ENCODE results near the gene INTS4.
"Not testable (repeated sequence)": the region's sequence is repeated elsewhere in the genome, so short reads cannot be mapped to it uniquely, and the experiment has no call there.

Gene INTS4

DNA sequence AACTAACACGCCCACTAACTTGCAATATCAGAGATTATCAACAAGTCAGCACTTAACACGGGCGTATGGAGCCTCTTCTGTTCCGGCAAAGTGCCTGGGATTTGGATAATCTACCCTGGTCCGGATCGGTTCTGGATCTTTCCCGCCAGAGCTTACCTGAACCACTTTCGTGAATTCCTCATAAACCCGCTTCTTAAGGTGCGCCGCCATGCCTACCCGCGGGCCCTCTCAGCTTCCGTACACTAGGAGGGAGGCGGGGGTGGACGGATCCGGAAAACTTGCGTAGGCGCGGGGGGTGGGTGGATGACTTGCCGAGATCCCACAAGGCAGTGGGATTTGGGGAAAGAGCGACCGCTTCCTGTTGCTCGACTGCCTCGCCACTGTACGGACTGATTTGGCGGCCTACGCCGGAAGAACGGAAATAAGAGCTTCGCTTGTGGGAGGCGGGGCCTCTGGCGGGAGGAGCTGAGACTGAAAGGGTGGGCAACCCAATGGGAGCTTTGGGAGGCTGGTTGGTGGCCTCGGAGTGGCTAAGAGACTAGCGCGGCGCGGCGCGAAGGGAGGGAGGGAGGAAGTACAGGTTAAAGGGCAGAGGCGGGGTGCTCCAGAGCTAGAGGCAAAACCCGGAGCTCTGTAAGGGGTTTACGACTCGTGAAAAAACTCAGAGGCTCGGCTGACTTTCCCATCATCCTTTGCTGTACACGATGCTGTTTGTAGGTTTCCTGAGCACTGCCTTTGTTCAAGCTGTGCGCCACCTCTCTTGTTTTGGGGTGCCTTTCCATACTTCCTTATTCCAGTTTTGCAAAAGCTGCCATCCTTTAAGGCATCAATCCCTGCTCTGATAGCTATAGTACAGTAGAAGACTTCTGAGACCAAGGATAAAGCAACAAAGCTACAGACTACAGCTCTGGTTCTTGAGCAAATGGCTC is at the start of gene INTS4:
INTS4 (minus strand) TSS at position 235 of the 929 bp plus-strand sequence; CDS start at position 210, 25 bp downstream.
- peak; percentile 100 for DNase-seq

GRCh38 chr11:78041843-78042440 is 47.5 kb upstream of the INTS4 start:
- DNase-seq, result no peak

DNA sequence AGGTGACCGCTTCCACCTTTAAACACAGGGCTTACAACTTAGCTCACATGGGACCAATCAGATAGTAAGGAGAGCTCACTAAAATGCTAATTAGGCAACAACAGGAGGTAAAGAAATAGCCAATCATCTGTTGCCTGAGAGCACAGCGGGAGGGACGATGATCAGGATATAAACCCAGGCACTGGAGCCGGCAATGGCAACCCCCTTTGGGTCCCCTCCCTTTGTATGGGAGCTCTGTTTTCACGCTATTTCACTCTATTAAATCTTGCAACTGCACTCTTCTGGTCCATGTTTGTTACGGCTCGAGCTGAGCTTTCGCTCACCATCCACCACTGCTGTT is 46.9 kb upstream of the INTS4 start:
- not testable (repeated sequence) for DNase-seq

DNA sequence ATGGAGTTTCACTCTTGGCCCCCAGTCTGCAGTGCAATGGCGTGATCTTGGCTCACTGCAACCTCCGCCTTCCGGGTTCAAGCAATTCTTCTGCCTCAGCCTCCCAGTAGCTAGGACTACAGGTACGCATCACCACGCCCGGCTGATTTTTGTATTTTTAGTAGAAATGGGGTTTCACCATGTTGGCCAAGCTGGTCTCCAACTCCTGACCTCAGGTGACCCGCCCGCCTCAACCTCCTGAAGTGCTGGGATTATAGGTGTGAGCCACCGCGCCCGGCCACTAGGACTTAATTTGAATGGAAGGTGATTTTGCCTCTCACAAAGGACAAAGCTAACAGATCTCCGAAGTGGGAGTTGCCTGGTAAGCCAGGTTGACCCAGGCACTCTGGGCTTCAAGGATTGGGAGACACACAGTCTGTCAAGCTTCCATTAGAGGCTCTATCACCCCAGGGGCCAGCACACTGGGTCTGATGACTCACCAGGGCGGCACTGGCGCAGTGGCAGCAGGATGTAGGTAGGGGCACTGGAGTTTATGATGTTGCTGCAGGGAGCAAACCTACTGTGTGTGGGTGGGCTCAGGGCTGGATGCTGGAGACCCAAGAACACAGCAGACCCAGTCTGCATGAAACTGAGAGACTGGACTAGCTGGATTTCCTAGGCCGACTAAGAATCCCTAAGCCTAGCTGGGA is 46.4 kb upstream of the INTS4 start:
- DNase-seq, result peak; percentile 10

DNA sequence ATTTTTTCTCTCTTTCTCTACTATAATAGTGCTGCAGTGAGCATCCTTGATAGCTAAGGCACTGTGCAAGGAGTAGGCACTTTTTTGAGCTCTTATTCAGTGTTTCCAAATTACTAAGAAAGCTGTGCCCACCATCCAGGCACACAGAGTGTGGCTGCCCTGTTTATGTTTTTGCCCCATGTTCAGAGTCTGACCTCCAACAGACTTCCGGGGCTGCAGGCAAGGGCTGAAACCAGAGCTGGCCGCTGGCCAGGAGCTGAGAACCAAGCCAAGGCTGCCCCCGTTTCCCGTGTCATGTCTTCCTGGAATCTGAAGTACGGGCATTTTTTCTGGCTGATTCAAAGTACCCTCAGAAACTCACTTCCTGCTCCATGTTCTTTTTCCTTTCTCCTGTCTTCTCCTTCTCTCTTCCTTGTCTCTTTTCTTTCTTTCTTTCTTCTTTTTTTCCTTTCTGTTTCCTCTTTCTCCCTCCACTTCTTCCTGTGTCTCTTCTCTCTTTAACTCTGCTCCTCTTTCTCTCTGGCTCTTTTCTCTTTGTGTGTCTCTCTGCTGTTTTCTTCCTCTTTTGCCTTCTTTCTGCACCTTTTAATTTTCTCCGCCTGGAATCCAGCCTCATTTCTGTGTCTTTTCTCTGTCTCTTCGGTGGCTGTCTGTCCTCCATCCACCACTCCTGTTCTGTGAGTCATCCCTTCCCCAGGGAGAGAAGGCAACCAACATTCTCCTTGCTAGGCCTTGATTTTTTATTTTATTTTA is 45.6 kb upstream of the INTS4 start:
- peak; percentile 61 for DNase-seq

- no peak for DNase-seq
Observed at GRCh38 chr11:78039391-78039918, 45.0 kb upstream of the INTS4 start.

- DNase-seq, result no peak
Observed at GRCh38 chr11:78038697-78039313, 44.3 kb upstream of the INTS4 start.

DNA sequence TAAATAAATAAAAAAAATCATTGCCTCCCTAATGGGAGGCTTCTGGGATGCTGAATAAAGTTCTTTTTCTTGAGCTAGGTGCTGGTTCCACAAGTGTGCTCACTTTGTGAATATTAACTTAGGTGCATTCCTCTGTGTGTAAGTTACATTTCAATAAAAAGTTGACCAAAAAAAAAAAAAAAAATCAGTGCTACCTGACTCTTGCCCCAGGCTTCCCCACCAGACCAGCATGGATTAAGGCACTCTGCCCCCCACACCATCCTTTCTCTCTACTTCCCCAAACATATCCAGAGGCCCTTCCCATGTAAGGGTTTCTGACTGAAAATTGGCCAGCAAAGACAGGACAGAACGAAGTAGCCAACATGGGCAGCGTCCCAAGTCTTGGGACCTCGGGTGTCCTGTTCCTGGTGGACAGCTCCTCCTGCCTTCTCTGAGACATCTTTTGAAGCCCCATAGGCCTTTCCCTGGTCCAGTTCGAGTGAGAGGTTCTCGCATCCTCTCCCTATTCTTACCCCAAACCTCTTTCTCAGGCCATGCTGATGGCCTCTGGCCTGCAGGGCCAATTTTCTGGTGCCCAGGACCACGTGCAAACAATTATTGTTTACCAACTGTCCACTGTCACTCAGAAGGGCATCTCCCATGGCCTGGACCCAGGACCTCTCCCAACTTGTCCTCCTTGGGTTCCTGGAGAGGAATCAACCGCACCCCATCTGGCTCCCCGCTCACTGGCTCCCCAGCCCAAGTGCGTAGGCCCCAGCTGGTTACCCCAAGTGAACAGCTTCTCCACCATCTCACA is 43.6 kb upstream of the INTS4 start:
- no peak for DNase-seq

- DNase-seq, result no peak
Observed at GRCh38 chr11:78037056-78037455, 42.6 kb upstream of the INTS4 start.

DNA sequence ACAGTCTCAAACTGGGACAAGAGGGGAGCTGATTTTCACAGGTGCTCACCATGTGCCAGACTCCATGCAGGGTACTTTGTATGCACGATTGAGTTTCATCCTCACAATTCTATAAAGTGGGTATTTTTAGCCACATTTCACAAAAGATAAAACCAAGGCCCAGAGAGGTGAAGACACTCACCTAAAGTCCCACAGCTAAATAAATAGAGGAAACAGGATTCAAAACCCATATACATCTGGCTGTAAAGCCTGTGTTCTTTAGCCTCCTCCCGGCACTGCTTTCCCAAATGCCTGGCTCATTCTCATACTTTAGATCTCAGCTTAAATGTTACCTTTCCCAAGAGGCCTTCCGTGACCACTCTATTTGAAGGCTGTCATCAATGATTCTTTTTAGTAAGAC is 41.8 kb upstream of the INTS4 start:
- no peak for DNase-seq

- DNase-seq, result no peak
Observed at GRCh38 chr11:78034623-78035022, 40.2 kb upstream of the INTS4 start.

DNA sequence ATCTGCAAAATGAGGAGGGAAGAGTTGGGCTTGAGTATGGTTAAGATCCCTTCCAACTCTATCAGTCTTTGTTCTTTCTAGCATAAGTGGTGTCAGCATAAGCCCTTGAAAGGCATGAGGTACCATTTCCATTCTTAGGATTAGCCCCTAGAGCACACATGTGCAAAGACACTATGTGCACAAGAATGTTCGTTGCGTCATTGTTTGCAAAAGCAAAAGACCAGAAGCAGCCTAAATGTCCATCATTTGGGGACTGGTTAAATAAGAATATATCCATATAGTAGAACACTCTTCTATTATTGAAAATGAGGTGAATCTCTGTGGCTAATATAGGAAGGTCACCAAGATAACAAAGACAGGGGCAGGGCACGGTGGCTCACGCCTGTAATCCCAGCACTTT is 38.6 kb upstream of the INTS4 start:
- DNase-seq, result no peak

- DNase-seq, result no peak
Observed at GRCh38 chr11:78032090-78032489, 37.6 kb upstream of the INTS4 start.

GRCh38 chr11:78031629-78032028 is 37.2 kb upstream of the INTS4 start:
- DNase-seq, result no peak

DNA sequence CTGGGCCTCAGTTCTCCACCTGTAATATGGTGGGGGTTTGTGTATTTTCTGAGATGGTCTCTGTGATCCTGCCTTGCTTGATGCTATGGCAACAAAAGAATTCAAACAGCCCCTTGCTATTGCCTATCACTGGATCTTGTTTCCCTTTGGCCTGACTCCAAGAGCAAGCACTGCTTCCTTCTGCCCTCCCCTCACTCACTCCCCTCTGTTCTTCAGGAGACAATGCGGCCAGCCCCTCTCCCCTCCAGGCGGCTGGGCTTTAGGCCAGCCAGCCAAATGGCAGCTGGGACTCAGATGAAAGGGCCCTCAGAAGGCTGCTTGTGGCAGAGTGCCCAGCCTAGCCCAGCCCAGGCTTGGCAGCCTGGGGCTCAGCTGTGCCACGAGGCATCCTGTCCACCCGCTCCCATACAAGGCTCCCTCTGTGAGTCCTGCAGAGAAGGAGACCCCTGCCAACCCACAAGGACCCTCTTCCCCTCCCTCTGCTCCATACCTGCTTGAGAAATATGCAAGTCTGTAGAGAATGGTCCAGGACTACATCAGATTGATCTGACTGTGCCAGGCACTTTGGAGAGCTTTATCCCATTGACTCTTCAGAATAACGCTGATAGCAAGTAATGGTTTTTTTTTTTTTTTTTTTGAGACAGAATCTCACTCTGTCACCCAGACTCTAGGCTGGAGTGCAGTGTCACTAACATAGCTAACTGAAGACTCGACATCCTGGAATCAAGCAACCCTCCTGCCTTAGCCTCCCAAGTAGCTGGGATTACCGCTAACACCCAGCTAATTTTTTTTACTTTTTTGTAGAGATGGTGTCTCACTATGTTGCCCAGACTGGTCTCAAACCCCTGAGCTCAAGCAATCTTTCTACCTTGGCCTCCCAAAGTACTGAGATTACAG is 36.2 kb upstream of the INTS4 start:
- DNase-seq, result no peak

DNA sequence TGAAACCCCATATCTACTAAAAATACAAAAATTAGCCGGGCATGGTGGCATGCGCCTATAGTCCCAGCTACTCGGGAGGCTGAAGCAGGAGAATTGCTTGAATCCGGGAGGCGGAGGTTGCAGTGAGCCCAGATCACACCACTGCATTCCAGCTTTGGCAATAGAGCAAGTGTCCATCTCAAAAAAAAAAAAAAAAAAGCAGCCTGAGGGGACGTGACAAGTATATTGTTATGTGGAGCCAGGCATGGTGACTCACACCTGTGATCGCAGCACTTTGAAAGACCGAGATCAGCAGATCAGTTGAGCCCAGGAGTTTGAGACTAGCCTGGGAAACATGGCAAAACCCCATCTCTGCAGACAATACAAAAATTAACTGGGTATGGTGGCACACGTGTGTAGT is 34.0 kb upstream of the INTS4 start:
- DNase-seq, result not testable (repeated sequence)

- DNase-seq, result no peak
Observed at GRCh38 chr11:78027759-78028158, 33.3 kb upstream of the INTS4 start.

DNA sequence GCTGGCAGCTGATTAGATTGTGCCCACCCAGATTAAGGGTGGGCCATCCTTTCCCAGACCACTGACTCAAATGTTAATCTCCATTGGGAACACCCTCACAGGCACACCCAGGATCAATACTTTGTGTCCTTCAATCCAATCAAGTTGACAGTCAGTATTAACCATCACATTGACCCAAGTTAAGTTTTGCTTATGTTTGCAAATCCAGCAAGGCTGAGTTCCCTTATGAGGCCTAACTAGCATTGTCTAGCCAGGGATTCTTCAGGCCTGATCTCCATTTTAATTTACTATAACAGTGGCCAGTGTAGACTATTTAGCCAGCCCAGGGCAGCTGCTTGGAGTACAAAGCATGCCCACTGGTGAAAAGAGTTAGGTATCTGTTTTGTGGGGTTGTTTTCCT is 30.9 kb upstream of the INTS4 start:
- no peak for DNase-seq

DNA sequence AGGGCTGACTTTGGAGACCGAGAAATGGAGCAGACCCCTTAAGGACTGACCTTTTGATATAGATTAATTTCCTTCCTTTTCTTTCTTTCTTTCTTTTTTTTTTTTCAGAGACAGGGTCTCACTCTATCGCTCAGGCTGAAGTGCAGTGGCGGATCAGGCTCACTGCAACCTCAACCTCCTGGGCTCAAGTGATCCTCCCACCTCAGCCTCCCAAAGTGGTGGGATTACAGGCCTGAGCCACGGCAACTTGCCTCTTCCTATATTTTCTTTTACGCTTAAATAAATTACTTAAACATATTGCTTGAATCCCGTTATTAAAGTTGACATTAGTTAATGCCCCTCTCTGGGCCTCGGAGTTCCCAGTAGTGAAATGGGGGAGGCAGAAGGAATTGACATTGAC is 29.0 kb upstream of the INTS4 start:
- DNase-seq, result no peak

All from MV-4-11 (cell line).